ENCODE data around the gene LRRC10B.

Gene LRRC10B

GRCh38 chr11:61480261-61480993 lies 28.1 kb upstream of the LRRC10B start:
- H3K27me3 ChIP-seq (ENCODE audit: insufficient read depth, poor library complexity, severe bottlenecking): no peaks in the 10 kb centered on the region
- no peak overlapping the region for H3K27ac ChIP-seq (replicated peaks)
- no peak overlapping the region for H3K4me3 ChIP-seq (replicated peaks; ENCODE audit: insufficient read depth, low read length)
- DNase-seq (ENCODE audit: low read depth in 1 of 2, low spot score in 1 of 2): no peak
- TF ChIP-seq CTCF (IDR thresholded peaks at IDR 0.05; ENCODE audit: insufficient read depth, low read length) (no peak), SPI1 (IDR thresholded peaks at IDR 0.05; ENCODE audit: borderline replicate concordance, low read depth) (no peak), POLR2AphosphoS5 (IDR thresholded peaks at IDR 0.05; ENCODE audit: low read depth) (no peak), GABPA (IDR thresholded peaks at IDR 0.05; ENCODE audit: low read depth) (no peak), REST (IDR thresholded peaks at IDR 0.05; ENCODE audit: insufficient replicate concordance, low read depth) (no peak)

- H3K27ac ChIP-seq (replicated peaks): no peak overlapping the region
- H3K4me3 ChIP-seq (replicated peaks; ENCODE audit: insufficient read depth, low read length): no peak overlapping the region
- TF ChIP-seq GABPA (IDR thresholded peaks at IDR 0.05; ENCODE audit: low read depth) (no peak), CTCF (IDR thresholded peaks at IDR 0.05; ENCODE audit: insufficient read depth, low read length) (no peak), REST (IDR thresholded peaks at IDR 0.05; ENCODE audit: insufficient replicate concordance, low read depth) (no peak)
- H3K27me3 ChIP-seq (ENCODE audit: insufficient read depth, poor library complexity, severe bottlenecking): no peaks in the 10 kb centered on the region
- DNase-seq (ENCODE audit: low read depth in 1 of 2, low spot score in 1 of 2): no peak
These were observed 27.6 kb upstream of the LRRC10B start for GRCh38 chr11:61480994-61481335.

- Histone ChIP-seq H3K27ac (replicated peaks) (no peak overlapping the region), H3K27me3 (ENCODE audit: insufficient read depth, poor library complexity, severe bottlenecking) (no peaks in the 10 kb centered on the region), H3K4me3 (replicated peaks; ENCODE audit: insufficient read depth, low read length) (no peak overlapping the region)
- no peak for DNase-seq (ENCODE audit: low read depth in 1 of 2, low spot score in 1 of 2)
- TF ChIP-seq POLR2AphosphoS5 (IDR thresholded peaks at IDR 0.05; ENCODE audit: low read depth): no peak
- TF ChIP-seq SPI1 (IDR thresholded peaks at IDR 0.05; ENCODE audit: borderline replicate concordance, low read depth): no peak
- no peak for TF ChIP-seq GABPA (IDR thresholded peaks at IDR 0.05; ENCODE audit: low read depth)
- TF ChIP-seq CTCF (IDR thresholded peaks at IDR 0.05; ENCODE audit: insufficient read depth, low read length): no peak
- TF ChIP-seq REST (IDR thresholded peaks at IDR 0.05; ENCODE audit: insufficient replicate concordance, low read depth): no peak
These were observed 26.7 kb upstream of the LRRC10B start for GRCh38 chr11:61481806-61482205.
